Left kidney (tissue), 2 donors: ENCODE measurements around the gene INPP5E. TPM values are rescaled to one million over a fixed set of nuclear protein-coding genes. Genes with fewer than 3 reads are reported as not detected.

Source experiments
- DNase-seq: peaks from one replicate; pipeline ENCODE4 v3.0.0-alpha.2; 2013
- polyA plus RNA-seq: library from polyadenylated mRNA; unstranded; fragments of 120-200 nt; gene quantifications from one replicate; pipeline ENCODE4 v1.2.1, GENCODE V29; 2013; ENCODE audit not compliant: insufficient read length

INPP5E gene
- polyA plus RNA-seq, 1 donor, result 12.6 TPM

- DNase-seq, result no peak
These were observed 34.9 kb downstream of the INPP5E start for GRCh38 chr9:136404801-136405136.

GRCh38 chr9:136403915-136404800 lies 35.5 kb downstream of the INPP5E start:
- no peak for DNase-seq

DNA sequence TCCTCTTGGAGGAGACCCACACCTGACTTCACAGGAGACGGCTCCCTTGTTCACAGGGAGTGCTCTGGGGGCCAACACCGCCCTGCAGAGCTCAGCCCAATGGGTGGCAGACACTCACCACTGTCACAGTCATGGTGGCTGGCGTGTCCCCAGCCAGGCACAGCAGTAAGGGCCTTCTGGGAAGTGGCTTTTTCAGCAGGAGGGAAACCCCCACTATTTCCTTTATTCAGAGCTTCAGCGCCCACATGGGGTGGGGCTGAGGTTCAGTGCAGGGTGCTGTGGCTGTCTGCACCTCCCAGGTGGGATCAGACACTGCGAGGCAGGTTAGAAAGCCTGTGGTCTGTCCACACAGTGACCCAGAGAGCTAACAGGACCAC lies 36.1 kb downstream of the INPP5E start:
- DNase-seq, result no peak

DNA sequence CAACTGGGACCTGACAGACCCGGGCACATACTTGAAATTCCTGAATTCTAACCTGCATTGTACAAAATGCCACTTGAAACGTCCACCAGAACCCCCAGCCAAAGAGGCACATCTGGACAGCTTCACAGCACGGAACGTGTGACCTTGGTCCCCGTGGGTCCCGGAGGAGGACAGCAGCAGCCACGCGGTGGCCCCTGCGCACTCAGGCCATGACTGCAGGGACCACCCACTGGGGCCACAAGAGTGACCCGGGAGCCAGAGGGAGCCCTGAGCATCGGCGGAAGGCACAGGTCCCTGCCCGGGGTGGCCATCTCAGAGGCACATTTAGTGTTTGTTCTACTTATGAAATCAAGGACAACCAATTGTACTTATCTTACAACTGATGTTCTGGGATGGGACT lies 37.6 kb downstream of the INPP5E start:
- no peak for DNase-seq

DNA sequence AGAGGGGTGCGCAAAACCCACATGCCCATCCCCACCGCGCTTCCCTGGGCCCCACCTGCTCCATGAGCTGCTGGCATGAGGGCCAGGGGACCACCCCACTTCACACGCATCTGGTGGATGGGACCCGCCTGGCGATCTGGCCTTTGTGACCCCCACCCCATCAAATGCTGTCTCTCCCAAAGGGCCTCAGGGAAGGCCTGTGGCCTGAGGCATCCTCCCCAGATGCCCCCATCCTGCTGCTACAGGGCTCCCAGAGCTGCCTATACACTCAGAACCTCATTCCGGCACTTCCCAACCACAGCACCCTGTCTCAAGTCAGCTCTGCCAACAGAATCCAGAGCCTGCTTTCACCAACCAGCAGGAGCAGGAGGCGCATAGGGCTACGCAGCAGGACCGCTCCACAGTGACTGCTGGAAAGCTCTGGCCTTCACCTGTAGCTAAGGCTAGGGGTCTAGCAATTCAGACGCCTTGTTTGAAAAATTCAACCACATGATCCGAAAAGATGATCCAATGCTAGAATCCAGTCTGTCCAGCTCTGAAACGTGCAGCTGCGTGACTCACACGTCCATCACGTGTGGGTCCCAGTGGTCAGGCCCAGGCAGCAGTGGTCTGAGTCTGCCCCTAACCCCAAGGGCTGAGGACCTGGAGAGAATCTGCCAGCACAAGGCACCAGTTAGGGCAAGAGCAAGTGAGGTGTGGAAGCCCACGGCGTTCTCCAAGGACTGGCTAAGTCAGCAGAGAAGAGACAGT lies 38.3 kb downstream of the INPP5E start:
- no peak for DNase-seq

DNA sequence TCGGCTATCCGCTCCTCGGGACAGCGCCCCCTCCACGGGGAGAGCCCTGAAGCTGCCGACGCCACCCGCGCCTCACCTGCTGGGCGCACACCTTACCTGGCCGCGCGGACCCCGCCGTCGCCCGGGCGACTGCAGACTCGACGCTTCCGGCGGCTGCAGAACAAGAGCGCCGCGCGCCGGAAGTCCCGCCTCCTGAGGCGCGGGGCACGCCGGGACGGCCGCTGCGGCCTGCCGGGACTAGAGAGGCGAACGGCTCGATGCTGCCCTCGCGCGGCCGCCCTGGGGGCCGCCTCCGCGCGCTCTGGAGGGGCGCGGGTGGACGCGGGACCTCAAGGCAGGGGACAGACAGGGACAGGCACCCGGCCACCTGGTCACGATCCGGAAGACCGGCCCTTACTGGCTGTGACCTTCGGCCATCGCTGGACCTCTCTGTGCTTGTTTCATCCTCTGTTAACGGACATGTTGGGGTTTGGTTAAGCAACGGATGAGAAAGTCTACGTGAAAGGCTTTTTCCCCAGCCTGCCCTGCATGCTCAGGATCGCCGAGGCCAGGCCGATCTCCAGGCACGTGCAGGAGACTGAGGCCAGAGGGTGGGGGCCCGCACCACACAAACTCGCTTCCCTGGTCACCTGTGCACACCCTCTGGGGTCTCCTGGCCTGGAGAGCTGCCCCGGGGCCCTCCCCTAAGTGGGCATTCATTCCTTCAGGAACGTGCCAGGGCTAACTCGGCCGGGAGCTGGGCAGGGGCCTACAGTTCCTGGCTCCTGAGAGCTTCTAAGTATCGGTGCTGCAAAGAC lies 39.4 kb downstream of the INPP5E start, which contains the start of gene SNAPC4:
Gene SNAPC4 (minus strand): TSS at position 133 of the 797 bp plus-strand sequence. CDS start 1,742 bp downstream, outside the sequence.
- DNase-seq, result peak; percentile 87

- DNase-seq, result no peak
These were observed 40.2 kb downstream of the INPP5E start for GRCh38 chr9:136399176-136400037.

GRCh38 chr9:136398286-136398685 lies 41.4 kb downstream of the INPP5E start:
- DNase-seq, result no peak

GRCh38 chr9:136397643-136398042 lies 42.0 kb downstream of the INPP5E start:
- no peak for DNase-seq

DNA sequence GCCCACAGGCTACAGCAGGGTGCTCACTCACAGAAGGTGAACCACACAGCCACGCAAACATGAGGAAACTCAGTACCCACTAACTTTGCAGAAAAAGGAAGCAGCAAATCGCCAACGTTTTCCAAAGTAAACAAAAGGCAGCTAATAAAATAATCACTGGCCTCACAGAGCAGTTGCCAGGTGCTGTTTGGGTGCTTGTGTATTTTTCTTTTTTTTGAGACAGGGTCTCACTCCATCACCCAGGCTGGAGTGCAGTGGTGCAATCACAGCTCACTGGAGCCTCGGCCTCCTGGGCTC lies 43.5 kb downstream of the INPP5E start:
- no peak for DNase-seq

- DNase-seq, result no peak
These were observed 44.1 kb downstream of the INPP5E start for GRCh38 chr9:136395345-136396218.

GRCh38 chr9:136395020-136395340 lies 44.7 kb downstream of the INPP5E start:
- DNase-seq, result no peak

- DNase-seq, result no peak
These were observed 45.2 kb downstream of the INPP5E start for GRCh38 chr9:136394312-136395019.

DNA sequence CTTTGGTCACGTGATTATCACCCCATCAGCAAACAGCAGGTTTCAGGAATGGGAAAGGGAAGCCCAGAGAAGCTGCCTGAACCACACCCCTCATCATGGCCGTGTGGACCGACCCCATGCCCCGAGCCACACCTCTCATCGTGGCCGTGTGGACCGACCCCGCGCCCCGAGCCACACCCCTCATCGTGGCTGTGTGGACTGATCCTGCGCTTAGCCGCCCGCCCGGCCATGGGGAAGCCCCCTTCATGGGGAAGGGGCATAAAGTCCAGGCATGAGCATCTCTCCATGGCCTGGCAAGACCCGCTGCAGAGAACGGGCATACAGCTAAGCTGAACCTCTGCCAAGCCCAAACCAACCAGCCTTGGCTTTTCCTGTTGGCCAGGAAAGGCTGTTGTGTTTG lies 46.1 kb downstream of the INPP5E start:
- no peak for DNase-seq

DNA sequence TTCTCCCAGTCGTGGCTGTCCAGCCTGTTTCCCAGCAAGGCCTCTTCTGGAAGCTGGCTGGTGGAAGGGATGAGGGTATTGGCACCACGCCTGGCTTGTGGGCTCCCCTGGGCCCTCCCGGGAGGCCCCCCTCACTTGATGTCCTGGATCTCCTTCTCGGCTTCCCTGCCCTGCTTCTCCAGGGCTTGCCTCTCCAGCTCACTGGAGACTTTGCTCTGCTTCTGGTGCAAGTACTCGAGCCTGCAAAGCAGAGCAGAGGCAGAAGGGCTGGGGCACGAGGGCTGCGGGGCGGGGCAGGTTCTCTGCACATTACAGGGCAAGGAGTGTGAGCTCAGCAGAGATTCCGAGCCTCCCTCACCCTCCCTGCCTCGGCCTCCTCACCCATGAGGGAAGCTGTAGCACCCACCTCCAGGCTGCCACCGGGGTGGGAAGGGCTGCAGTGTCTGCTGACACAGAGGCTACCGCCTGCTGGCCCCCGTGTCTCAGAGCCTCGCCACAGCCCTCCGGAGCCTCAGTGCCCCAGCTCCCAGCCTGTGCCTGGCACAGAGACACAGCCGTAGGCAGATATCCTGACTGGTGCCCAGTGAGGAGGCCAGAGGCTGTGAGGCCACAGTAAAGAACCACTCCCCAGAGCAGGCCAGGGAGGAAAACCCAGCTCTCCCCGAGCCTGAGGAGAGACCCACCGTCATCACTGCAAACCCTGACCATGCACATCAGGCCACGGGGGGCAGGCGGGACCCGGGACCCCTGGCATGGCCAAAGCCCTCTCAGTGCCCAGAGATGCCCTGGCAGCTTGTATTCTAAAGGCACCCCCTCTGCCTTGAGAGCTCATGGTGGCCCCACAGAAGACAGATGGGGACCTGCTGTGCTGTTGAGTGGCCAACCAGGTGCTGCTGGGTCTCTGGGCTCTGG lies 46.9 kb downstream of the INPP5E start:
- DNase-seq, result no peak

DNA sequence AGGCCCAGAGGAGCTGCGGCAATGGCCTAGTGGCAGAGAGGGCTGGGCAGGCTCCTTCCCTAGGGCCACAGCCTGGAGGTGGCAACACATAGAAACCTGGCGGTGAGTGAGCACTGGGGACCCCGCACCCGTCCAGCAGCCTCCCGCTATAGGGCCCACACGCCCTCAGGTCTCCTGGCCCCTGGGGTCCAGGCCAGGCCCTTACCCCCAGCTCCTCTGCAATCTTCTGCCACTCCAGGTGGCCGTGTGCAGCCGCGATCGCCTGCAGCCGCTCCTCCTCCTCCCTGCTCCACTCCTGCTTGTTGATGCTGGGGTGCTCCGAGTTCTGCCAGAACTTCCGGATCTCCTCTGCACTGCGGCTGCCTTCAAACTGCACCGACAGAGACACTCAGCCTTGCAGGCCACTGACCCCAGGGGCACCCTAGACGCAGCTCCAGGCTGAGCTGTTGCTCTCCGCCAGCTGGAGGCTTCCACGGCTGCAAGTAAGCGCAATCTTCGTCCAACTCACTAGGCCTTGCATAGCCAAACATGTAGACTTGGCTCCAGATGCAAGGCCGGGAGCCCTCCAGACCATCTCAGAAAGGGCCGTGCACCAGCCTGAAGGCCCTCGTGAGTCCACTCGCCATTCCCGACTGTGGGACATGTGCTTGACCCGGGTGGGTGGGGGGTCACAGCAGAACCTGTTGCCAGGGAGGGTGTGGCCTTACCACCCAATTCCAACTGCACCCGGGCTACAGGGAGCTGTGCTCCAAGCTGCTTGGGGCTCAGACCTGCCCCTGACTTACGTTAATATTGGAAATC lies 47.7 kb downstream of the INPP5E start:
- no peak for DNase-seq

DNA sequence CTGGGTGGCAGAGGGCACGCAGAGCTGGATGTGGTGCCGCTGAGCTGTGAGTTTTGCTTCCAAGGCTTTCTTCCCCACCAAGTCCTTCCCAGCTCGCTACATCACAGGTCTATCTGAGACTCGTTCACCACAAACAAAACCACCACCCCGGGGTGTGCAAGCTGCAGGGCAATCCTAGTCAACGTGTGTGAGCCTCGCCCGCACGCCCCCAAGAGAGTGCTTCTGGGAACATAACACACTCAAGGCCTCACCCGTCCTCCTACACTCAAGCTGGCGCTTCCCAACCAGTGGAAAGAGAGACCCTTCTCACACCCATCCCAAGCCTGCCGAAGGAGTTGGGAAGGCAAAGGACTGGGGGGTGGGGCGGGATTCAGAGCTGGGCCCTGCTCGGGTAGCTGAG lies 50.2 kb downstream of the INPP5E start:
- no peak for DNase-seq

GRCh38 chr9:136387217-136387616 lies 52.4 kb downstream of the INPP5E start:
- no peak for DNase-seq
